Left lung (tissue), 10 donors: Measurements from ENCODE around the gene ABCC5. TPM values are rescaled to one million over a fixed set of nuclear protein-coding genes. Genes with fewer than 3 reads are reported as not detected.
"Not testable (repeated sequence)": the region's sequence is repeated elsewhere in the genome, so short reads cannot be mapped to it uniquely, and the experiment has no call there.

Experiments
- ATAC-seq: fragments of 200-7000 bp; cut with Tn5 transposase; one replicate; pipeline ENCODE4 v1.9.1; 2020; ENCODE audit warnings: moderate library complexity
- DNase-seq, 4 donors: peaks; one replicate each; pipeline ENCODE4 v3.0.0-alpha.2; 2013 to 2020
- H3K27ac ChIP-seq, 2 donors: fragments of 200-600 bp; sonication (generic) in 1 of 2; one replicate each; pipeline versions ENCODE4 v1.5.0 to v1.8.0; 2020 to 2021
- H3K27me3 ChIP-seq, 2 donors: fragments of 200-600 bp; sonication (generic) in 1 of 2; one replicate each; pipeline versions ENCODE4 v1.5.0 to v1.8.0; 2020 to 2021
- H3K36me3 ChIP-seq, 2 donors: fragments of 200-600 bp; sonication (generic) in 1 of 2; one replicate each; pipeline versions ENCODE4 v1.5.0 to v1.8.0; 2020 to 2021
- H3K4me1 ChIP-seq, 2 donors: fragments of 200-600 bp; one replicate each; pipeline ENCODE4 v1.8.0; 2021
- H3K4me3 ChIP-seq, 2 donors: fragments of 200-600 bp; sonication (generic) in 1 of 2; one replicate each; pipeline versions ENCODE4 v1.5.0 to v1.8.0; 2020 to 2021; ENCODE audit warnings: mild to moderate bottlenecking in 1 of 2
- H3K9me3 ChIP-seq, 2 donors: fragments of 200-600 bp; sonication (generic) in 1 of 2; one replicate each; pipeline versions ENCODE4 v1.5.0 to v1.8.0; 2020 to 2021
- CTCF ChIP-seq, 2 donors: fragments of 200-600 bp; sonication (generic) in 1 of 2; IDR thresholded peaks; one replicate each; pipeline versions ENCODE4 v1.5.0 to v1.8.0; 2021; ENCODE audit warnings: antibody characterized with exemption in 2 of 2
- intact Hi-C, 2 donors: fragments of 100-400 bp; cut with DNase I; formaldehyde crosslinking; loops; one replicate each; pipeline versions ENCODE4 v1.11.2 to v1.14.2; 2022
- polyA plus RNA-seq, 6 donors: library from polyadenylated mRNA; unstranded; fragments of 120-200 nt; gene quantifications; one replicate each; pipeline ENCODE4 v1.2.1, GENCODE V29; 2013; ENCODE audit not compliant: insufficient read length in 6 of 6
- total RNA-seq, 2 donors: library from RNA; stranded (reverse); fragmentation: NEBNext Ultra II Directional; extraction: Animal tissue kit (Norgen Biotek cat#: 25700); gene quantifications; one replicate each; pipeline ENCODE4 v1.2.1, GENCODE V29; 2021
- donor health status: DM: no; HTN: yes; CAD: no.
- donor health status: DM: no; HTN: no; CAD: no.

Gene ABCC5
- total and polyA plus RNA-seq, 8 donors = 37.7 to 96.4 (median 78.1) TPM

GRCh38 chr3:184029443-184029842 lies 11.8 kb upstream of the ABCC5 start:
- no peak for ATAC-seq
- DNase-seq = no peak
- no peaks in the 10 kb centered on the region for H3K27me3 ChIP-seq
- TF ChIP-seq CTCF (IDR thresholded peaks at IDR 0.05) = no peak
- no peak overlapping the region for H3K4me3 ChIP-seq
- no peak overlapping the region for H3K27ac ChIP-seq
- no peaks in the 10 kb centered on the region for H3K4me1 ChIP-seq
- H3K36me3 ChIP-seq = no peaks in the 10 kb centered on the region
- no peaks in the 10 kb centered on the region for H3K9me3 ChIP-seq
- intact Hi-C loops = no loop called here

- intact Hi-C loops, H3K4me3 ChIP-seq, DNase-seq, H3K27me3 ChIP-seq, H3K9me3 ChIP-seq, H3K4me1 ChIP-seq, ATAC-seq, H3K27ac ChIP-seq, H3K36me3 ChIP-seq: not testable (repeated sequence)
Observed at GRCh38 chr3:184028275-184028890, 10.7 kb upstream of the ABCC5 start.

- peaks cover 0 to 11% of the 10 kb centered on the region in 2 donors for H3K4me1 ChIP-seq
- H3K27me3 ChIP-seq, intact Hi-C loops, H3K36me3 ChIP-seq, ATAC-seq, DNase-seq, H3K4me3 ChIP-seq, H3K9me3 ChIP-seq, H3K27ac ChIP-seq: not testable (repeated sequence)
Observed at GRCh38 chr3:184025256-184025655, 7.6 kb upstream of the ABCC5 start.

GRCh38 chr3:184022323-184022722 lies 4.6 kb upstream of the ABCC5 start:
- no peak overlapping the region for H3K4me3 ChIP-seq
- ATAC-seq = no peak
- H3K36me3 ChIP-seq = no peaks in the 10 kb centered on the region
- intact Hi-C loops = no loop called here
- H3K27ac ChIP-seq = peak overlapping the region in 1 of 2 donors; percentile 64
- no peaks in the 10 kb centered on the region for H3K9me3 ChIP-seq
- peaks cover 0 to 11% of the 10 kb centered on the region in 2 donors for H3K4me1 ChIP-seq
- TF ChIP-seq CTCF (IDR thresholded peaks at IDR 0.05) = no peak
- no peak for DNase-seq
- H3K27me3 ChIP-seq = no peaks in the 10 kb centered on the region

GRCh38 chr3:184018424-184018973 lies 815 bp upstream of the ABCC5 start:
- no peak for ATAC-seq
- no peak for DNase-seq
- Histone ChIP-seq H3K36me3 (peaks cover 0 to 7% of the 10 kb centered on the region in 2 donors), H3K27ac (peak overlapping the region; percentile 66 to 71), H3K27me3 (no peaks in the 10 kb centered on the region), H3K4me3 (peak overlapping the region; percentile 76 to 96), H3K4me1 (peaks cover 9 to 32% of the 10 kb centered on the region in 2 donors), H3K9me3 (no peaks in the 10 kb centered on the region)
- TF ChIP-seq CTCF (IDR thresholded peaks at IDR 0.05) = no peak
- intact Hi-C loops = loop anchor here in 1 of 2 donors (5.0 kb wide), 1 partner anchor 121 kb away; no protein-coding TSS in a partner anchor

- Histone ChIP-seq H3K36me3 (peaks cover 0 to 19% of the 10 kb centered on the region in 2 donors), H3K27me3 (no peaks in the 10 kb centered on the region), H3K9me3 (no peaks in the 10 kb centered on the region), H3K4me3 (peak overlapping the region; percentile 76 to 96), H3K4me1 (peaks cover 9 to 32% of the 10 kb centered on the region in 2 donors), H3K27ac (peak overlapping the region; percentile 49 to 71)
- ATAC-seq (peak; percentile 96), DNase-seq (peak in 3 of 4 donors; percentile 62 to 95 (median 67))
- intact Hi-C loops = loop anchor here in 1 of 2 donors (5.0 kb wide), 1 partner anchor 120 kb away; no protein-coding TSS in a partner anchor
- TF ChIP-seq CTCF (IDR thresholded peaks at IDR 0.05) = peak; percentile 95 to 97
Observed at GRCh38 chr3:184016811-184017671, 643 bp downstream of the ABCC5 start.
